B cell (primary cell): Measurements from ENCODE around the gene CTDNEP1. TPM values are rescaled to one million over a fixed set of nuclear protein-coding genes. Genes with fewer than 3 reads are reported as not detected.

Source experiments
- ATAC-seq: fragments of 200-7000 bp; cut with Tn5 transposase; one replicate; pipeline ENCODE4 v1.10.0; 2021; ENCODE audit warnings: low read depth, mild to moderate bottlenecking, moderate number of reproducible peaks, moderate library complexity
- CTCF ChIA-PET: fragments of 350-600 bp; sonication (Branson Sonifier 250); formaldehyde crosslinking; loops from one replicate; lab custom pipeline; 2021; ENCODE audit warnings: antibody characterized with exemption, inconsistent platforms; lab: Charles Lee
- POLR2A ChIA-PET: fragments of 350-600 bp; sonication (Branson Sonifier 250); formaldehyde crosslinking; loops from one replicate; lab custom pipeline; 2021; ENCODE audit warnings: antibody characterized with exemption; lab: Charles Lee
- DNase-seq: peaks from one replicate; pipeline ENCODE4 v3.0.0; 2013
- H2AFZ ChIP-seq: 2 replicates; pipeline ENCODE4 v1.6.1; 2012; ENCODE audit warnings: mild to moderate bottlenecking, low read depth, low read length; ENCODE audit not compliant: insufficient read depth, poor library complexity, severe bottlenecking
- H3K27ac ChIP-seq, 2 donors: 1 replicate in 1 of 2; 2 replicates in 1 of 2; pipeline ENCODE4 v1.5.1; 2012 to 2013; ENCODE audit warnings: low read length in 2 of 2, mild to moderate bottlenecking in 2 of 2, moderate library complexity in 1 of 2
- H3K27me3 ChIP-seq, 4 experiments: fragments of 200-600 bp in 1 of 4; sonication (generic) in 1 of 4; replicated peaks in 1 of 4; 1 replicate in 2 of 4; 2 replicates in 2 of 4; pipeline versions ENCODE4 v1.6.1 to v1.7.0; 2013 to 2016; ENCODE audit warnings: low read length in 3 of 4, mild to moderate bottlenecking in 2 of 4, mixed read lengths in 1 of 4, moderate library complexity in 1 of 4; ENCODE audit not compliant: insufficient read depth in 4 of 4, control insufficient read depth in 3 of 4; ENCODE audit errors: control extremely low read depth in 1 of 4
- H3K36me3 ChIP-seq, 2 experiments: replicated peaks in 1 of 2; 1 replicate in 1 of 2; 2 replicates in 1 of 2; pipeline versions ENCODE4 v1.6.1 to v1.7.1; 2013; ENCODE audit warnings: low read length in 1 of 2; ENCODE audit not compliant: insufficient read depth in 2 of 2, control insufficient read depth in 1 of 2; ENCODE audit errors: control extremely low read depth in 1 of 2, extremely low read depth in 1 of 2
- H3K4me1 ChIP-seq, 2 donors: fragments of 200-600 bp in 1 of 2; sonication (generic) in 1 of 2; 1 replicate in 1 of 2; 2 replicates in 1 of 2; pipeline versions ENCODE4 v1.5.1 to v1.6.1; 2013 to 2017; ENCODE audit warnings: low read length in 2 of 2; ENCODE audit not compliant: control insufficient read depth in 2 of 2, insufficient read depth in 2 of 2
- H3K4me2 ChIP-seq: replicated peaks from 2 replicates; pipeline ENCODE3; 2012; ENCODE audit warnings: mild to moderate bottlenecking, low read depth, low read length; ENCODE audit not compliant: poor library complexity, severe bottlenecking
- H3K4me3 ChIP-seq, 5 experiments: fragments of 200-600 bp in 1 of 5; sonication (generic) in 1 of 5; 1 replicate in 3 of 5; 2 replicates in 2 of 5; pipeline versions ENCODE4 v1.5.1 to v1.7.0; 2011 to 2016; ENCODE audit warnings: low read length in 4 of 5, mild to moderate bottlenecking in 4 of 5, low read depth in 2 of 5, control low read depth in 1 of 5, moderate library complexity in 1 of 5; ENCODE audit not compliant: insufficient read depth in 1 of 5; ENCODE audit errors: control extremely low read depth in 1 of 5, extremely low read depth in 1 of 5
- H3K79me2 ChIP-seq: fragments of 200-600 bp; sonication (generic); one replicate; pipeline ENCODE4 v1.6.0; 2016; ENCODE audit warnings: low read length; ENCODE audit not compliant: control insufficient read depth, insufficient read depth
- H3K9ac ChIP-seq: fragments of 200-600 bp; sonication (generic); 2 replicates; pipeline ENCODE4 v1.6.1; 2017; ENCODE audit warnings: mild to moderate bottlenecking, low read length, moderate library complexity
- H3K9me3 ChIP-seq, 3 donors: one replicate each; pipeline versions ENCODE4 v1.6.1 to v1.7.1; 2013; ENCODE audit warnings: low read length in 2 of 3; ENCODE audit not compliant: control insufficient read depth in 2 of 3, insufficient read depth in 1 of 3; ENCODE audit errors: control extremely low read depth in 1 of 3
- H4K20me1 ChIP-seq: 2 replicates; pipeline ENCODE4 v1.6.0; 2012; ENCODE audit warnings: mild to moderate bottlenecking, low read length; ENCODE audit not compliant: insufficient read depth, control insufficient read depth, poor library complexity, severe bottlenecking
- H3K27ac Mint-ChIP-seq: one replicate; pipeline ENCODE4 v1.8.0; 2021; ENCODE audit warnings: mixed read lengths
- H3K27me3 Mint-ChIP-seq: one replicate; pipeline ENCODE4 v1.8.0; 2021; ENCODE audit warnings: mixed read lengths
- H3K4me1 Mint-ChIP-seq: one replicate; pipeline ENCODE4 v1.8.0; 2021; ENCODE audit warnings: mixed read lengths
- H3K4me3 Mint-ChIP-seq: one replicate; pipeline ENCODE4 v1.8.0; 2021; ENCODE audit warnings: mixed read lengths
- H3K9me3 Mint-ChIP-seq: one replicate; pipeline ENCODE4 v1.8.0; 2022; ENCODE audit warnings: mixed read lengths; ENCODE audit not compliant: insufficient read depth
- CTCF ChIP-seq: fragments of 200-600 bp; IDR thresholded peaks from one replicate; pipeline ENCODE4 v1.8.0; 2022; ENCODE audit warnings: antibody characterized with exemption, mild to moderate bottlenecking
- EZH2 ChIP-seq: IDR thresholded peaks from 2 replicates; pipeline ENCODE4 v1.6.1; 2012; ENCODE audit warnings: borderline replicate concordance, low read depth, mild to moderate bottlenecking, moderate library complexity, low read length; ENCODE audit not compliant: insufficient read depth, poor library complexity, severe bottlenecking
- WGBS: methylation state at CpG from one replicate; pipeline ENCODE4 v1.1.5; 2013; ENCODE audit warnings: missing lambda C conversion rate; ENCODE audit not compliant: insufficient coverage; 5-methylcytosine and 5-hydroxymethylcytosine counted together
- intact Hi-C: fragments of 100-400 bp; cut with micrococcal nuclease; formaldehyde crosslinking; loops from one replicate; pipeline ENCODE4 v1.10.0; 2022
- polyA plus RNA-seq: library from polyadenylated mRNA; depleted of rRNA; stranded (reverse); fragments of >200 nt; gene quantifications from 2 replicates; pipeline ENCODE4 v1.2.3, GENCODE V29; 2012
- total RNA-seq, 2 donors: library from RNA; stranded (reverse); fragments of 120-200 nt in 1 of 2; gene quantifications; 1 replicate in 1 of 2; 2 replicates in 1 of 2; pipeline versions ENCODE4 v1.2.3 to v1.2.4, GENCODE V29; 2013 to 2022

CTDNEP1 gene
- total and polyA plus RNA-seq, 2 donors (not counting 1 experiment from before 2014, with no cell fraction given) = 125 to 162 TPM

DNA sequence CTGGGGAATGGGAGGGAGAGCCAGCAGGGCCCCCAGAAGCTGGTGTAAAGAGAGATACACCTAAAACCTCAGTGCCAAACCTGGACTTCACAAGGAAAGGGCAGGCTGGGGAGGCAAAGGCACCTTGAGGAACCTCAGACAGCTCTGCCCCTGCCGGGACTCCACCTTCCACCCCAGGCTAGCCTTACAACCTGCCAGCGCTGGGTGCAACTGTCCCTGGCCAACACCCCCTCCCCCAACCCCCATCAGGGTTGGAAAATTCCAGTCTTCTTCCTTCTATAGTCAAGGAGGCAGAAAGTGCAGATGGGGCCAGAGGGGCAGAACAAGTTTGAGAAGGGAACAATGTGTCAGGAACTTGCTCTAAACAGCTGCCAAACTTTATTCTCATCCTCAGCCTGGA is 40.7 kb upstream of the CTDNEP1 start:
- Mint-ChIP-seq H3K9me3 (no peaks in the 10 kb centered on the region), H3K4me1 (peaks cover 22% of the 10 kb centered on the region), H3K27ac (no peak overlapping the region), H3K27me3 (peaks cover 45% of the 10 kb centered on the region), H3K4me3 (no peak overlapping the region)
- H3K27ac ChIP-seq = no peak overlapping the region
- ChIA-PET POLR2A (no interaction called here), CTCF (no interaction called here)
- H3K27me3 ChIP-seq = peaks cover 0 to 57% (median 15%) of the 10 kb centered on the region in 4 experiments
- ATAC-seq (no peak), DNase-seq (no peak)
- H3K9me3 ChIP-seq = peaks cover 0 to 7% (median 0%) of the 10 kb centered on the region in 3 donors
- H4K20me1 ChIP-seq = no peaks in the 10 kb centered on the region
- no peak overlapping the region for H3K4me3 ChIP-seq
- H3K36me3 ChIP-seq = no peaks in the 10 kb centered on the region
- no peaks in the 10 kb centered on the region for H3K79me2 ChIP-seq
- peaks cover 28 to 30% of the 10 kb centered on the region in 2 donors for H3K4me1 ChIP-seq
- intact Hi-C loops = loop anchor here (10.0 kb wide), 1 partner anchor 157 kb away; no protein-coding TSS in a partner anchor
- no peak overlapping the region for H2AFZ ChIP-seq
- no peak overlapping the region for H3K9ac ChIP-seq
- no peak overlapping the region for H3K4me2 ChIP-seq
- TF ChIP-seq CTCF (no peak), EZH2 (no peak)
- WGBS = 100% methylated on average over 1 of the region's 2 CpGs

DNA sequence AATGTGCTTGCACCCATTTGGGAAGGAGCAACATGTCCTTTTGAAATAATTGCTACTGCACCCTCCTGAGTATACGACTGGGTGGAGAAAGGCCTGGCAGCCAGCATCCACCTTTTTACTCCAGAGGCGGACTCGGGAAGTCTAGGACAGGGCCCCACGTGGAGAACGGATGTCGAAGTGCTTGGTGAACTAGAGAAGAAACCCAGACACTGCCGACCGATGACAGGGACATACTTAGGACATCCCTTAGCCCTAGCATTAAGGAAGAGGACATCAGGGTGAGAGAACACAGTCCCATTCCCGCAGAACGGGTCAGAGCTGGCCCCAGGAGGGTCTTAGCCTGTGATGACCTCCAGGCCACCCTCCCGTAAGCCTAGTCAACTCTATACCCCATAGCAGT is 39.2 kb upstream of the CTDNEP1 start:
- peaks cover 18 to 19% of the 10 kb centered on the region in 2 donors for H3K4me1 ChIP-seq
- CTCF ChIA-PET = interaction anchor here (1.1 to 1.9 kb wide), 2 partner anchors 9 to 70 kb away, joined by 3 to 7 read pairs; partner anchors contain the start of gene SLC2A4
- Mint-ChIP-seq H3K9me3 (no peaks in the 10 kb centered on the region), H3K4me3 (no peak overlapping the region), H3K27ac (no peak overlapping the region), H3K4me1 (peaks cover 13% of the 10 kb centered on the region), H3K27me3 (peaks cover 46% of the 10 kb centered on the region)
- no peaks in the 10 kb centered on the region for H4K20me1 ChIP-seq
- intact Hi-C loops = loop anchor here (10.0 kb wide), 1 partner anchor 156 kb away; no protein-coding TSS in a partner anchor
- no peaks in the 10 kb centered on the region for H3K36me3 ChIP-seq
- H3K27ac ChIP-seq = no peak overlapping the region
- ATAC-seq = no peak
- no peak overlapping the region for H3K9ac ChIP-seq
- H3K79me2 ChIP-seq = no peaks in the 10 kb centered on the region
- 86% methylated on average over 10 of the region's 11 CpGs for WGBS
- H3K9me3 ChIP-seq = peaks cover 0 to 7% (median 0%) of the 10 kb centered on the region in 3 donors
- H2AFZ ChIP-seq = no peak overlapping the region
- no peak for DNase-seq
- H3K27me3 ChIP-seq = peaks cover 0 to 48% (median 10%) of the 10 kb centered on the region in 4 experiments
- no peak for TF ChIP-seq CTCF
- TF ChIP-seq EZH2 = no peak
- H3K4me2 ChIP-seq = no peak overlapping the region
- POLR2A ChIA-PET = no interaction called here
- H3K4me3 ChIP-seq = no peak overlapping the region
